HepG2 (cell line): ENCODE measurements around the gene FAM131A. TPM values are rescaled to one million over a fixed set of nuclear protein-coding genes. Genes with fewer than 3 reads are reported as not detected.

Experiments used
- AGO2 ChIP-seq: fragments of 200-400 bp; formaldehyde crosslinking; optimal IDR thresholded peaks from 2 replicates; pipeline ENCODE3; 2017; ENCODE audit warnings: mild to moderate bottlenecking, low read depth, low read length, moderate library complexity
- ARNTL ChIP-seq: sonication (generic); formaldehyde crosslinking; IDR thresholded peaks from 2 replicates; pipeline ENCODE4 v1.4.0; 2020; ENCODE audit warnings: mild to moderate bottlenecking, missing genetic modification reagents
- ASH2L ChIP-seq: fragments of 300-600, 200-600 bp; sonication (generic); IDR thresholded peaks from 2 replicates; pipeline ENCODE4 v1.7.0; 2017; ENCODE audit warnings: low read depth, mild to moderate bottlenecking, moderate library complexity, mixed read lengths, low read length; ENCODE audit not compliant: insufficient read length
- CCAR2 ChIP-seq: fragments of 200-400 bp; formaldehyde crosslinking; optimal IDR thresholded peaks from 2 replicates; pipeline ENCODE3; 2018; ENCODE audit warnings: low read depth, mild to moderate bottlenecking, low read length, moderate library complexity
- CENPBD1 ChIP-seq: sonication (generic); formaldehyde crosslinking; IDR thresholded peaks from 2 replicates; pipeline ENCODE4 v1.8.0; 2022; ENCODE audit warnings: missing genetic modification reagents, low read depth, mild to moderate bottlenecking, borderline replicate concordance
- CREBL2 ChIP-seq: sonication (generic); formaldehyde crosslinking; IDR thresholded peaks from 2 replicates; pipeline ENCODE4 v1.8.1; 2023; ENCODE audit warnings: missing genetic modification reagents, mild to moderate bottlenecking, borderline replicate concordance
- HOXA9 ChIP-seq: sonication (generic); formaldehyde crosslinking; IDR thresholded peaks from 2 replicates; pipeline ENCODE4 v1.8.1; 2022; ENCODE audit warnings: missing genetic modification reagents, mild to moderate bottlenecking, moderate library complexity, borderline replicate concordance
- LBX2 ChIP-seq: sonication (generic); formaldehyde crosslinking; IDR thresholded peaks from 2 replicates; pipeline ENCODE4 v1.5.0; 2020; ENCODE audit warnings: missing genetic modification reagents, mild to moderate bottlenecking, borderline replicate concordance
- MED1 ChIP-seq: sonication (generic); formaldehyde crosslinking; IDR thresholded peaks from 2 replicates; pipeline ENCODE4 v1.4.0; 2020; ENCODE audit warnings: missing genetic modification reagents
- MEIS1 ChIP-seq: sonication (generic); formaldehyde crosslinking; IDR thresholded peaks from 2 replicates; pipeline ENCODE4 v1.9.0; 2021; ENCODE audit warnings: mild to moderate bottlenecking, missing genetic modification reagents, moderate library complexity, borderline replicate concordance
- MLLT10 ChIP-seq: sonication (generic); formaldehyde crosslinking; IDR thresholded peaks from 2 replicates; pipeline ENCODE4 v1.4.0; 2020; ENCODE audit warnings: missing genetic modification reagents
- MTA1 ChIP-seq: sonication (generic); formaldehyde crosslinking; IDR thresholded peaks from 2 replicates; pipeline ENCODE4 v1.4.0; 2020; ENCODE audit warnings: missing genetic modification reagents, mild to moderate bottlenecking, borderline replicate concordance
- NBN ChIP-seq: fragments of 450-650 bp; conservative IDR thresholded peaks from 2 replicates; pipeline ENCODE4 v1.6.1; 2017
- NPAS2 ChIP-seq: sonication (generic); formaldehyde crosslinking; IDR thresholded peaks from 2 replicates; pipeline ENCODE4 v1.8.0; 2022; ENCODE audit warnings: mild to moderate bottlenecking, missing genetic modification reagents, borderline replicate concordance
- PHF21A ChIP-seq: sonication (generic); formaldehyde crosslinking; IDR thresholded peaks from 2 replicates; pipeline ENCODE4 v1.5.0; 2020; ENCODE audit warnings: mild to moderate bottlenecking, missing genetic modification reagents
- PLRG1 ChIP-seq: fragments of 450-650 bp; conservative IDR thresholded peaks from 2 replicates; pipeline ENCODE4 v1.6.1; 2016
- RAD51 ChIP-seq: fragments of 450-650 bp; IDR thresholded peaks from 2 replicates; pipeline ENCODE4 v1.6.1; 2016; ENCODE audit warnings: borderline replicate concordance
- REXO4 ChIP-seq: sonication (generic); formaldehyde crosslinking; IDR thresholded peaks from 2 replicates; pipeline ENCODE4 v1.8.0; 2022; ENCODE audit warnings: missing genetic modification reagents, mild to moderate bottlenecking, borderline replicate concordance
- RNF2 ChIP-seq: fragments of 450-650 bp; conservative IDR thresholded peaks from 2 replicates; pipeline ENCODE4 v1.6.1; 2016; ENCODE audit warnings: low read depth
- TRIM22 ChIP-seq: fragments of 450-650 bp; IDR thresholded peaks from 2 replicates; pipeline ENCODE4 v1.6.1; 2017
- ZMAT5 ChIP-seq: sonication (generic); formaldehyde crosslinking; IDR thresholded peaks from 2 replicates; pipeline ENCODE4 v1.5.0; 2020; ENCODE audit warnings: mild to moderate bottlenecking, low read depth, missing genetic modification reagents, borderline replicate concordance
- ZNF230 ChIP-seq: sonication (generic); formaldehyde crosslinking; IDR thresholded peaks from 2 replicates; pipeline ENCODE4 v1.4.0; 2020; ENCODE audit warnings: mild to moderate bottlenecking, missing genetic modification reagents
- ZNF275 ChIP-seq: sonication (generic); formaldehyde crosslinking; IDR thresholded peaks from 2 replicates; pipeline ENCODE4 v1.8.0; 2022; ENCODE audit warnings: missing genetic modification reagents, mild to moderate bottlenecking, inconsistent platforms, borderline replicate concordance
- ZNF329 ChIP-seq: sonication (generic); formaldehyde crosslinking; IDR thresholded peaks from 2 replicates; pipeline ENCODE4 v1.9.0; 2021; ENCODE audit warnings: low read depth, mild to moderate bottlenecking, missing genetic modification reagents
- polyA plus RNA-seq, 8 experiments: library from polyadenylated mRNA; depleted of rRNA in 3 of 8; stranded (reverse) in 7 of 8; unstranded in 1 of 8; fragments of >200 nt; fragmentation: Illumina TruSeq in 4 of 8; extraction: Trizol in 4 of 8; gene quantifications; 2 replicates each; pipeline versions ENCODE4 v1.2.1 to v1.2.3, GENCODE V29; 2011 to 2016; ENCODE audit warnings: low read depth in 4 of 8, missing spikeins in 1 of 8, mixed read lengths in 1 of 8; ENCODE audit not compliant: insufficient read depth in 1 of 8
- total RNA-seq, 5 experiments: library from RNA; depleted of rRNA; stranded (reverse); fragments of >200 nt; fragmentation: Illumina TruSeq; extraction: Trizol; gene quantifications; 2 replicates each; pipeline ENCODE4 v1.2.3, GENCODE V29; 2016; ENCODE audit warnings: low read depth in 1 of 5

FAM131A gene
- total and polyA plus RNA-seq, 2 of the 13 experiments (the other 11 are each of a cell fraction or from before 2014, with no cell fraction given) = 9.2 to 9.3 TPM

- TF ChIP-seq CCAR2 (no peak), NPAS2 (CRISPR knock-in tag) (no peak), MED1 (CRISPR knock-in tag) (peak; percentile 87), ZMAT5 (no peak), LBX2 (CRISPR knock-in tag) (no peak), ZNF329 (CRISPR knock-in tag) (0 out of 2 replicates have a peak, but pooled peaks have one; percentile 73), RNF2 (peak; percentile 81), HOXA9 (CRISPR knock-in tag) (no peak), AGO2 (peak; percentile 89), ZNF230 (CRISPR knock-in tag) (peak; percentile 87; the same call in 1 of the 2 replicates), CENPBD1 (CRISPR knock-in tag) (no peak), MEIS1 (peak; percentile 73; the same call in 1 of the 2 replicates), ASH2L (peak; percentile 63), RAD51 (no peak), CREBL2 (peak; percentile 13; the same call in 1 of the 2 replicates), ZNF275 (CRISPR knock-in tag) (peak; percentile 82; the same call in 1 of the 2 replicates), TRIM22 (no peak), MLLT10 (no peak), ARNTL (CRISPR knock-in tag) (0 out of 2 replicates have a peak, but pooled peaks have one; percentile 62), NBN (no peak), PLRG1 (no peak), MTA1 (peak; percentile 70; the same call in 1 of the 2 replicates), PHF21A (peak; percentile 95), REXO4 (CRISPR knock-in tag) (no peak)
These were observed 25.5 kb downstream of the FAM131A start (continued) for GRCh38 chr3:184362668-184363546.
